Trophoblast cell (in vitro differentiated cells and primary cell): ENCODE data around the gene PSD2.

ENCODE experiments used
- DNase-seq, 2 donors: peaks; one replicate each; pipeline ENCODE4 v3.0.0-alpha.2; 2016
- H2AFZ ChIP-seq: 2 replicates; pipeline ENCODE4 v1.6.1; 2013; ENCODE audit warnings: low read length, moderate library complexity, mild to moderate bottlenecking; ENCODE audit not compliant: insufficient read depth, poor library complexity
- H2AK5ac ChIP-seq: 2 replicates; pipeline ENCODE4 v1.6.1; 2013; ENCODE audit warnings: mild to moderate bottlenecking, low read length
- H2BK120ac ChIP-seq: 2 replicates; pipeline ENCODE4 v1.6.1; 2013; ENCODE audit warnings: low read length, mild to moderate bottlenecking, moderate library complexity; ENCODE audit not compliant: insufficient read depth, poor library complexity
- H2BK12ac ChIP-seq: 2 replicates; pipeline ENCODE4 v1.6.1; 2013; ENCODE audit warnings: mild to moderate bottlenecking, low read length, moderate library complexity
- H2BK5ac ChIP-seq: 2 replicates; pipeline ENCODE4 v1.6.1; 2013; ENCODE audit warnings: low read length, low read depth, moderate library complexity, mild to moderate bottlenecking; ENCODE audit not compliant: poor library complexity
- H3K14ac ChIP-seq: 2 replicates; pipeline ENCODE4 v1.6.1; 2013; ENCODE audit warnings: mild to moderate bottlenecking, low read length
- H3K18ac ChIP-seq: 2 replicates; pipeline ENCODE4 v1.6.1; 2013; ENCODE audit warnings: mild to moderate bottlenecking, low read length
- H3K23ac ChIP-seq: 2 replicates; pipeline ENCODE4 v1.6.1; 2013; ENCODE audit warnings: low read length
- H3K27ac ChIP-seq: 2 replicates; pipeline ENCODE4 v1.5.1; 2013; ENCODE audit warnings: low read depth, mild to moderate bottlenecking, inconsistent platforms, low read length, moderate library complexity
- H3K27me3 ChIP-seq: 2 replicates; pipeline ENCODE4 v1.6.1; 2013; ENCODE audit warnings: inconsistent platforms, mild to moderate bottlenecking, low read length, moderate library complexity; ENCODE audit not compliant: insufficient read depth
- H3K36me3 ChIP-seq, 2 experiments: 1 replicate in 1 of 2; 2 replicates in 1 of 2; pipeline ENCODE4 v1.6.1; 2013; ENCODE audit warnings: low read length in 2 of 2, mild to moderate bottlenecking in 2 of 2, moderate library complexity in 1 of 2; ENCODE audit not compliant: insufficient read depth in 2 of 2, control insufficient read depth in 1 of 2
- H3K4ac ChIP-seq: 2 replicates; pipeline ENCODE4 v1.6.1; 2013; ENCODE audit warnings: low read depth, mild to moderate bottlenecking, low read length, moderate library complexity
- H3K4me1 ChIP-seq, 2 experiments: 1 replicate in 1 of 2; 2 replicates in 1 of 2; pipeline ENCODE4 v1.6.1; 2013; ENCODE audit warnings: low read length in 2 of 2, mild to moderate bottlenecking in 2 of 2, moderate library complexity in 1 of 2; ENCODE audit not compliant: insufficient read depth in 2 of 2, control insufficient read depth in 1 of 2
- H3K4me2 ChIP-seq: 2 replicates; pipeline ENCODE4 v1.6.1; 2013; ENCODE audit warnings: inconsistent platforms, mild to moderate bottlenecking, low read length, moderate library complexity
- H3K4me3 ChIP-seq: 2 replicates; pipeline ENCODE4 v1.5.1; 2013; ENCODE audit warnings: mild to moderate bottlenecking, low read depth, low read length, inconsistent platforms
- H3K79me1 ChIP-seq: one replicate; pipeline ENCODE4 v1.6.1; 2013; ENCODE audit warnings: low read length
- H3K79me2 ChIP-seq: 2 replicates; pipeline ENCODE4 v1.6.1; 2013; ENCODE audit warnings: low read length, mild to moderate bottlenecking; ENCODE audit not compliant: control insufficient read depth, insufficient read depth, poor library complexity
- H3K9ac ChIP-seq: 2 replicates; pipeline ENCODE4 v1.6.1; 2013; ENCODE audit warnings: mild to moderate bottlenecking, low read length
- H3K9me3 ChIP-seq: 2 replicates; pipeline ENCODE4 v1.6.1; 2013; ENCODE audit warnings: low read depth, mild to moderate bottlenecking, control low read depth, inconsistent platforms, low read length; ENCODE audit not compliant: insufficient read depth
- H4K12ac ChIP-seq: 2 replicates; pipeline ENCODE4 v1.6.1; 2013; ENCODE audit warnings: low read depth, mild to moderate bottlenecking, low read length, moderate library complexity
- H4K8ac ChIP-seq: 2 replicates; pipeline ENCODE4 v1.6.1; 2013; ENCODE audit warnings: low read depth, mild to moderate bottlenecking, low read length, moderate library complexity
- H4K91ac ChIP-seq: one replicate; pipeline ENCODE4 v1.6.1; 2013; ENCODE audit warnings: low read depth, mild to moderate bottlenecking, low read length, moderate library complexity
- WGBS: extraction: QIAGEN DNeasy Blood & Tissue Kit; methylation state at CpG from one replicate; pipeline ENCODE4 v1.1.7; 2013; ENCODE audit warnings: missing lambda C conversion rate; ENCODE audit not compliant: insufficient read length, insufficient coverage; ENCODE audit errors: extremely low coverage; 5-methylcytosine and 5-hydroxymethylcytosine counted together

Gene PSD2

GRCh38 chr5:139748505-139748826 is 47.1 kb upstream of the PSD2 start:
- Histone ChIP-seq H2AK5ac (no peak overlapping the region), H2BK120ac (no peak overlapping the region), H3K14ac (no peak overlapping the region), H3K27ac (no peak overlapping the region), H3K4ac (no peak overlapping the region), H3K23ac (no peak overlapping the region), H4K91ac (no peak overlapping the region), H3K4me1 (peaks cover 23 to 33% of the 10 kb centered on the region in 2 experiments), H3K27me3 (peaks cover 22% of the 10 kb centered on the region), H3K79me1 (peaks cover 4% of the 10 kb centered on the region), H4K8ac (no peak overlapping the region), H3K36me3 (no peaks in the 10 kb centered on the region), H3K9ac (no peak overlapping the region), H2BK5ac (no peak overlapping the region), H4K12ac (no peak overlapping the region), H3K9me3 (peaks cover 4% of the 10 kb centered on the region), H2BK12ac (no peak overlapping the region), H2AFZ (no peak overlapping the region), H3K79me2 (no peaks in the 10 kb centered on the region), H3K18ac (no peak overlapping the region), H3K4me2 (no peak overlapping the region), H3K4me3 (no peak overlapping the region)
- no CpG with 5 or more reads among the region's 27 CpGs for WGBS
- DNase-seq, result no peak

- Histone ChIP-seq H3K27ac (no peak overlapping the region), H2AK5ac (no peak overlapping the region), H3K79me2 (no peaks in the 10 kb centered on the region), H3K4ac (no peak overlapping the region), H4K12ac (no peak overlapping the region), H4K8ac (no peak overlapping the region), H3K4me2 (no peak overlapping the region), H3K14ac (no peak overlapping the region), H3K9ac (no peak overlapping the region), H3K79me1 (peaks cover 4% of the 10 kb centered on the region), H3K27me3 (peaks cover 22% of the 10 kb centered on the region), H3K36me3 (no peaks in the 10 kb centered on the region), H3K4me3 (no peak overlapping the region), H3K4me1 (peaks cover 23 to 33% of the 10 kb centered on the region in 2 experiments), H3K18ac (no peak overlapping the region), H4K91ac (no peak overlapping the region), H3K23ac (no peak overlapping the region), H2BK12ac (no peak overlapping the region), H3K9me3 (peaks cover 4% of the 10 kb centered on the region), H2BK120ac (no peak overlapping the region), H2AFZ (no peak overlapping the region), H2BK5ac (no peak overlapping the region)
- WGBS, result no CpG with 5 or more reads among the region's 2 CpGs
- no peak for DNase-seq
These were observed 46.4 kb upstream of the PSD2 start for GRCh38 chr5:139749242-139749641.

GRCh38 chr5:139751236-139751635 is 44.4 kb upstream of the PSD2 start:
- H2BK5ac ChIP-seq, result no peak overlapping the region
- peaks cover 37% of the 10 kb centered on the region for H3K27me3 ChIP-seq
- peaks cover 16 to 24% of the 10 kb centered on the region in 2 experiments for H3K4me1 ChIP-seq
- no peak overlapping the region for H3K4ac ChIP-seq
- H3K79me1 ChIP-seq, result peaks cover 4% of the 10 kb centered on the region
- H2BK12ac ChIP-seq, result no peak overlapping the region
- H3K23ac ChIP-seq, result no peak overlapping the region
- no peak overlapping the region for H2AFZ ChIP-seq
- no peak overlapping the region for H4K8ac ChIP-seq
- H3K36me3 ChIP-seq, result no peaks in the 10 kb centered on the region
- no peak overlapping the region for H2AK5ac ChIP-seq
- no peak for DNase-seq
- no peak overlapping the region for H4K91ac ChIP-seq
- no peaks in the 10 kb centered on the region for H3K79me2 ChIP-seq
- no peak overlapping the region for H2BK120ac ChIP-seq
- H3K4me3 ChIP-seq, result no peak overlapping the region
- H4K12ac ChIP-seq, result no peak overlapping the region
- no peak overlapping the region for H3K14ac ChIP-seq
- H3K9me3 ChIP-seq, result peaks cover 4% of the 10 kb centered on the region
- no peak overlapping the region for H3K4me2 ChIP-seq
- no peak overlapping the region for H3K27ac ChIP-seq
- WGBS, result no CpG with 5 or more reads among the region's 1 CpG
- no peak overlapping the region for H3K18ac ChIP-seq
- H3K9ac ChIP-seq, result no peak overlapping the region

DNA sequence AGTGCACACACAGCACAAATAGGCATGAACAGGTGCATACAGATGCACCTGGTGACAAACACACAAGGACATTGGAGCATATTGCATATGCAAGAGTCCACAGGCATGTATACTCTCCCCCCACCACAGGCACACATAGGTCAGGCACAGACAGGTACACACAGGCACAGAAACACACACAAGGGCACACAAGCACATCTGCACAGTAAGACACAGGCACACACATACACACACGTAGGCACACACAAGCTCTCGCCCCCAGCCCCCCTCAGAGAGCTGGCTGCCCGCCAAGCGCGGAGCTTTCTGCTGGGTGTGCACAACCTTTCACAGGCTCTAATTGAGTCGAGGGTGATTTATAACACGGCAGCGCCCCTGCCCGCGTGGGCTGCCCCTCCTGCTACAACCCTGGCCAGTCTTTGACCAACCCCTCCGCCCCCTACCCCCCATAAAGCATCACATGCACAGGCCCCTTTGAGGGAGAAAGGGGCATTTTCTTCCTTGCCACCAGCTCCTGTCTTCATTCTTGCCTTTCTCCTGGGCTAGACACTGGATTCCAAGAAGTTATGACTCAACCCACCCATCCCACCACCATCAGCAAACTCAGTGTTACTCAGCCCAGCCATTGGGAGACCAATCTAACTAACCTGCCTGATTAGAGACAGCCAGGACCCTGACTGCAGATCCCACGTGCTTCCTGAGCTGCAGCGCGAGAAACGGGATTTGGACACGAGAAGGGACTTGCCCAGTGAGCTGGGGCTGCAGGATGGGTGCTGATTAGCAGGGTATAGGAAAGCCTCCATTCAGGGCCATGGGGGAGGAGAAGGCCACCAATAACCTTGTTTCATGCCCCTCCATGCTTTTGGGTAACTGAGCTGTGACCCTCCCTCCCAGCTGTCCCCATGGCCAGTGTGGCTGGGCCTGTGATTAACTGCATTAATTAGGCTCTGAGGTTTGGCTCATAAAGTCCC is 42.8 kb upstream of the PSD2 start:
- Histone ChIP-seq H4K8ac (no peak overlapping the region), H2BK120ac (no peak overlapping the region), H3K79me2 (no peaks in the 10 kb centered on the region), H3K4me1 (peaks cover 3 to 10% of the 10 kb centered on the region in 2 experiments), H3K9me3 (peaks cover 6% of the 10 kb centered on the region), H3K18ac (no peak overlapping the region), H3K23ac (no peak overlapping the region), H2AK5ac (no peak overlapping the region), H3K9ac (no peak overlapping the region), H3K4me2 (no peak overlapping the region), H3K36me3 (no peaks in the 10 kb centered on the region), H3K4ac (no peak overlapping the region), H2AFZ (no peak overlapping the region), H3K14ac (no peak overlapping the region), H4K91ac (no peak overlapping the region), H2BK5ac (no peak overlapping the region), H3K4me3 (no peak overlapping the region), H3K27me3 (peaks cover 38% of the 10 kb centered on the region), H3K27ac (no peak overlapping the region), H2BK12ac (no peak overlapping the region), H4K12ac (no peak overlapping the region), H3K79me1 (no peaks in the 10 kb centered on the region)
- no peak for DNase-seq
- no CpG with 5 or more reads among the region's 16 CpGs for WGBS
